Esophagus mucosa (tissue), 1 donor: ENCODE data around the gene MEX3C. TPM values are rescaled to one million over a fixed set of nuclear protein-coding genes. Genes with fewer than 3 reads are reported as not detected.
A peak's percentile ranks its signal among the peaks of the same experiment; 100 is the strongest.

ENCODE experiments used
- ATAC-seq: fragments of 200-7000 bp; cut with Tn5 transposase; one replicate; pipeline ENCODE4 v1.9.1; 2020
- total RNA-seq: library from RNA; stranded (reverse); gene quantifications from one replicate; pipeline ENCODE4 v1.2.4, GENCODE V29; 2023
- donor health status: DM: yes; HTN: yes; CAD: no.

Gene MEX3C
- total RNA-seq, result 19.4 TPM

- peak; percentile 97 for ATAC-seq
Measured at GRCh38 chr18:51197661-51198424, at the start of gene MEX3C. Gene MEX3C, minus strand, starts transcription at chr18:51197681. Its CDS starts 361 bp downstream, at chr18:51197320.

- no peak for ATAC-seq
Measured at GRCh38 chr18:51241226-51241625, 43.7 kb upstream of the MEX3C start.

- ATAC-seq, result peak; percentile 82
Measured at GRCh38 chr18:51236225-51236624, 38.7 kb upstream of the MEX3C start.

- ATAC-seq, result peak; percentile 88
Measured at GRCh38 chr18:51235009-51235789, 37.7 kb upstream of the MEX3C start.

GRCh38 chr18:51234117-51235008 is 36.9 kb upstream of the MEX3C start:
- ATAC-seq, result no peak

- no peak for ATAC-seq
Measured at GRCh38 chr18:51229328-51229727, 31.8 kb upstream of the MEX3C start.

GRCh38 chr18:51227660-51228059 is 30.2 kb upstream of the MEX3C start:
- ATAC-seq, result no peak

- ATAC-seq, result no peak
Measured at GRCh38 chr18:51226587-51227350, 29.3 kb upstream of the MEX3C start.

GRCh38 chr18:51226068-51226467 is 28.6 kb upstream of the MEX3C start:
- ATAC-seq, result no peak

GRCh38 chr18:51212606-51213005 is 15.1 kb upstream of the MEX3C start:
- ATAC-seq, result no peak

GRCh38 chr18:51211552-51211951 is 14.1 kb upstream of the MEX3C start:
- peak; percentile 68 for ATAC-seq

- ATAC-seq, result peak; percentile 10
Measured at GRCh38 chr18:51196811-51197660, 445 bp downstream of the MEX3C start.

GRCh38 chr18:51196118-51196810 is 1.2 kb downstream of the MEX3C start:
- no peak for ATAC-seq

GRCh38 chr18:51195451-51196117 is 1.9 kb downstream of the MEX3C start:
- no peak for ATAC-seq

- no peak for ATAC-seq
Measured at GRCh38 chr18:51195086-51195450, 2.4 kb downstream of the MEX3C start.

GRCh38 chr18:51194604-51195003 is 2.9 kb downstream of the MEX3C start:
- no peak for ATAC-seq

GRCh38 chr18:51193621-51194287 is 3.7 kb downstream of the MEX3C start:
- ATAC-seq, result no peak

- no peak for ATAC-seq
Measured at GRCh38 chr18:51192696-51193095, 4.8 kb downstream of the MEX3C start.

- ATAC-seq, result no peak
Measured at GRCh38 chr18:51192026-51192425, 5.5 kb downstream of the MEX3C start.
